ENCODE data around the gene SNED1. TPM values are rescaled to one million over a fixed set of nuclear protein-coding genes. Genes with fewer than 3 reads are reported as not detected.

The SNED1 gene
- total RNA-seq, 1 experiment from 2014 or later = 2.8 TPM

DNA sequence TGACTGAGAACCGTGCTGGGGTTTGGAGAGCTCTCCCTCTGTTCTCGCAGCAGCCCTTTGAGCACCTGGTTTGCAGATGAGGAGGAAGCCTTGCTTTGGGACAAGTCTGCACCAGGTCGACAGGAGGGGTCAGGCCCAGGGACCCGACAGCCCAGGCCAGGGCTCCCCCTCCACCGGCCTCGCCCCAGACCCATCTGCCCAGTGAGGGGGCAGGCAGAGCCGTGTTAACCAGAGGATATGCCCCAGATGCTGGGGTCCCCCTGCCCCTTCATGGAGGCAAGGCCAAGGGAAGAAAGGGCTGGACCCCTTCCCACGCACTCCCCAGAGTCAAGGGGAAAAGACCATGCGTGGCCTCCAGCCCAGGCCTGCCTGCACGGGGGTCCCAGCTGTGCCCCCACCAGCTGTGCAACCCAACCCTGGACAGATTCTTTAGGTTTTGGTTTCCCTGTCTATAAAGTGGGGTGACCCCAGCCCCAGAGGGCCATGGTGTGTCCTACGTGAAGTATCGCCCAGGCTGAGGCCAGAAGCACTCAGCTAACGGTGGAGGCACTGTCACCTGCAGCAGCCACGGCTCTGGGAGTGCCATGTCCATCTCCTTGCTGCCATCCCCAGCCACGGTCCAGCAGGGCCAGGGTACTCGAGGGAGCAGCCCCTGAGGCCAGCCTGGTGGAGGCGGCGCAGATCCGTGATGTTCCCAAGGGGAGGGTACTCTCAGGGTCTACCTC, 4.8 kb upstream of the SNED1 start:
- no peak for TF ChIP-seq EZH2 (IDR thresholded peaks at IDR 0.05; ENCODE audit: low read depth)
- no peaks in the 10 kb centered on the region for H3K9me2 ChIP-seq (ENCODE audit: insufficient read depth)
- no TSS peak for BruUV-seq (replicated peaks)
- H3K27me3 ChIP-seq (ENCODE audit: insufficient read depth, low read depth) = no peaks in the 10 kb centered on the region
- no peak overlapping the region for H3K27ac ChIP-seq
- ChIA-PET CTCF (no interaction called here), POLR2A (ENCODE audit: unreplicated experiment) (interaction anchor here (0.6 kb wide), 1 partner anchor 102 kb away, joined by 3 read pairs; no protein-coding TSS in a partner anchor)
- H3K36me3 ChIP-seq (ENCODE audit: low read depth) = no peaks in the 10 kb centered on the region
- H3F3A ChIP-seq (ENCODE audit: insufficient read depth, low read depth) = peaks cover 5% of the 10 kb centered on the region; the same call in 1 of the 2 replicates
- no peaks in the 10 kb centered on the region for H4K20me1 ChIP-seq (ENCODE audit: insufficient read depth)
- H3K9me3 ChIP-seq (ENCODE audit: insufficient read depth, low read depth) = no peaks in the 10 kb centered on the region
- peaks cover 19% of the 10 kb centered on the region for H3K4me1 ChIP-seq (replicated peaks; ENCODE audit: insufficient read depth)
- H3K4me3 ChIP-seq = no peak overlapping the region
- H3K4me2 ChIP-seq = no peak overlapping the region
- H3K79me2 ChIP-seq (ENCODE audit: low read depth) = no peaks in the 10 kb centered on the region
- no peak for DNase-seq
- H2AFZ ChIP-seq = no peak overlapping the region
- intact Hi-C loops (cut with micrococcal nuclease; ENCODE audit: unreplicated experiment) = loop anchor here (5.0 kb wide), 2 partner anchors 84 to 96 kb away; partner anchors contain the start of gene MAB21L4

- Histone ChIP-seq H3K27me3 (ENCODE audit: insufficient read depth, low read depth) (peaks cover 2% of the 10 kb centered on the region), H3K27ac (no peak overlapping the region), H3F3A (ENCODE audit: insufficient read depth, low read depth) (peaks cover 5% of the 10 kb centered on the region; the same call in 1 of the 2 replicates), H3K36me3 (ENCODE audit: low read depth) (no peaks in the 10 kb centered on the region), H3K9me3 (ENCODE audit: insufficient read depth, low read depth) (no peaks in the 10 kb centered on the region), H4K20me1 (ENCODE audit: insufficient read depth) (no peaks in the 10 kb centered on the region), H3K4me3 (no peak overlapping the region), H2AFZ (no peak overlapping the region), H3K79me2 (ENCODE audit: low read depth) (no peaks in the 10 kb centered on the region), H3K4me1 (replicated peaks; ENCODE audit: insufficient read depth) (peaks cover 19% of the 10 kb centered on the region), H3K4me2 (no peak overlapping the region), H3K9me2 (ENCODE audit: insufficient read depth) (no peaks in the 10 kb centered on the region)
- TF ChIP-seq EZH2 (IDR thresholded peaks at IDR 0.05; ENCODE audit: low read depth) (no peak), CTCF (conservative IDR thresholded peaks at IDR 0.05) (no peak)
- CTCF ChIA-PET = no interaction called here
- intact Hi-C loops (cut with micrococcal nuclease; ENCODE audit: unreplicated experiment) = loop anchor here (5.0 kb wide), 2 partner anchors 83 to 97 kb away; partner anchors contain the start of gene MAB21L4
- POLR2A ChIA-PET (ENCODE audit: unreplicated experiment) = no interaction called here
- no peak for DNase-seq
- BruUV-seq (replicated peaks) = no TSS peak
Observed at GRCh38 chr2:240994171-240994896, 4.1 kb upstream of the SNED1 start.

- DNase-seq = no peak
- no peaks in the 10 kb centered on the region for H3K79me2 ChIP-seq (ENCODE audit: low read depth)
- H4K20me1 ChIP-seq (ENCODE audit: insufficient read depth) = no peaks in the 10 kb centered on the region
- H3K4me3 ChIP-seq = no peak overlapping the region
- no peak for TF ChIP-seq CTCF (conservative IDR thresholded peaks at IDR 0.05)
- TF ChIP-seq EZH2 (IDR thresholded peaks at IDR 0.05; ENCODE audit: low read depth) = no peak
- peaks cover 19% of the 10 kb centered on the region for H3K4me1 ChIP-seq (replicated peaks; ENCODE audit: insufficient read depth)
- no peak overlapping the region for H3K27ac ChIP-seq
- intact Hi-C loops (cut with micrococcal nuclease; ENCODE audit: unreplicated experiment) = loop anchor here (5.0 kb wide), 1 partner anchor 67 kb away; no protein-coding TSS in a partner anchor
- CTCF ChIA-PET = interaction anchor here (0.7 kb wide), 1 partner anchor 18 kb away, joined by 3 read pairs; no protein-coding TSS in a partner anchor
- H3K9me2 ChIP-seq (ENCODE audit: insufficient read depth) = no peaks in the 10 kb centered on the region
- no peaks in the 10 kb centered on the region for H3K9me3 ChIP-seq (ENCODE audit: insufficient read depth, low read depth)
- BruUV-seq (replicated peaks) = no TSS peak
- no peaks in the 10 kb centered on the region for H3K36me3 ChIP-seq (ENCODE audit: low read depth)
- peaks cover 12% of the 10 kb centered on the region for H3K27me3 ChIP-seq (ENCODE audit: insufficient read depth, low read depth)
- H3K4me2 ChIP-seq = no peak overlapping the region
- no peak overlapping the region for H2AFZ ChIP-seq
- POLR2A ChIA-PET (ENCODE audit: unreplicated experiment) = no interaction called here
- H3F3A ChIP-seq (ENCODE audit: insufficient read depth, low read depth) = peaks cover 5% of the 10 kb centered on the region; the same call in 1 of the 2 replicates
Observed at GRCh38 chr2:240995041-240996021, 3.1 kb upstream of the SNED1 start.

All from PC-9 (cell line).